ENCODE measurements around the gene SASS6.

DNA sequence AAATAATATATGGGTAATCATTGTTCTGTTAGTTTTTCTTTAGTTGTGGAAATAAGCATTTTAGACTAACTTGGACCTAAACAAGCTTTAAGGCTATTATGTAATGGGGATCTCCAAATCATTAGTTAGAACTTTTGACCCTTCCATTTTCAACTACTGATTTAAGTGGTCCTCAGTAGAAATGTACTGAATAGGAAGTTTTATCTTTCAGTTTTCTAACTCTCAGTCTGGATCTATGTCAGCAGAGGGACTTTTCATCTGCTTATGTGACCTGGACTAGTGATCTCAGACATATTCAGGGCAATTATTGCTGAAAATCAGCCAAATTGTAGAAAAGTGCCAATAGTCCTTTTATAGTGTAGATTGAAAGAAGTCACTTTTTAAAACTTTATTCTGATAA lies 56.0 kb downstream of the SASS6 start:
- TF ChIP-seq, protein P1, sequence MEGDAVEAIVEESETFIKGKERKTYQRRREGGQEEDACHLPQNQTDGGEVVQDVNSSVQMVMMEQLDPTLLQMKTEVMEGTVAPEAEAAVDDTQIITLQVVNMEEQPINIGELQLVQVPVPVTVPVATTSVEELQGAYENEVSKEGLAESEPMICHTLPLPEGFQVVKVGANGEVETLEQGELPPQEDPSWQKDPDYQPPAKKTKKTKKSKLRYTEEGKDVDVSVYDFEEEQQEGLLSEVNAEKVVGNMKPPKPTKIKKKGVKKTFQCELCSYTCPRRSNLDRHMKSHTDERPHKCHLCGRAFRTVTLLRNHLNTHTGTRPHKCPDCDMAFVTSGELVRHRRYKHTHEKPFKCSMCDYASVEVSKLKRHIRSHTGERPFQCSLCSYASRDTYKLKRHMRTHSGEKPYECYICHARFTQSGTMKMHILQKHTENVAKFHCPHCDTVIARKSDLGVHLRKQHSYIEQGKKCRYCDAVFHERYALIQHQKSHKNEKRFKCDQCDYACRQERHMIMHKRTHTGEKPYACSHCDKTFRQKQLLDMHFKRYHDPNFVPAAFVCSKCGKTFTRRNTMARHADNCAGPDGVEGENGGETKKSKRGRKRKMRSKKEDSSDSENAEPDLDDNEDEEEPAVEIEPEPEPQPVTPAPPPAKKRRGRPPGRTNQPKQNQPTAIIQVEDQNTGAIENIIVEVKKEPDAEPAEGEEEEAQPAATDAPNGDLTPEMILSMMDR (tag by site-specific recombination; IDR thresholded peaks at IDR 0.05): no peak
- no peak for TF ChIP-seq ZNF324 (tag by site-specific recombination; IDR thresholded peaks at IDR 0.05)
- TF ChIP-seq, protein P2, sequence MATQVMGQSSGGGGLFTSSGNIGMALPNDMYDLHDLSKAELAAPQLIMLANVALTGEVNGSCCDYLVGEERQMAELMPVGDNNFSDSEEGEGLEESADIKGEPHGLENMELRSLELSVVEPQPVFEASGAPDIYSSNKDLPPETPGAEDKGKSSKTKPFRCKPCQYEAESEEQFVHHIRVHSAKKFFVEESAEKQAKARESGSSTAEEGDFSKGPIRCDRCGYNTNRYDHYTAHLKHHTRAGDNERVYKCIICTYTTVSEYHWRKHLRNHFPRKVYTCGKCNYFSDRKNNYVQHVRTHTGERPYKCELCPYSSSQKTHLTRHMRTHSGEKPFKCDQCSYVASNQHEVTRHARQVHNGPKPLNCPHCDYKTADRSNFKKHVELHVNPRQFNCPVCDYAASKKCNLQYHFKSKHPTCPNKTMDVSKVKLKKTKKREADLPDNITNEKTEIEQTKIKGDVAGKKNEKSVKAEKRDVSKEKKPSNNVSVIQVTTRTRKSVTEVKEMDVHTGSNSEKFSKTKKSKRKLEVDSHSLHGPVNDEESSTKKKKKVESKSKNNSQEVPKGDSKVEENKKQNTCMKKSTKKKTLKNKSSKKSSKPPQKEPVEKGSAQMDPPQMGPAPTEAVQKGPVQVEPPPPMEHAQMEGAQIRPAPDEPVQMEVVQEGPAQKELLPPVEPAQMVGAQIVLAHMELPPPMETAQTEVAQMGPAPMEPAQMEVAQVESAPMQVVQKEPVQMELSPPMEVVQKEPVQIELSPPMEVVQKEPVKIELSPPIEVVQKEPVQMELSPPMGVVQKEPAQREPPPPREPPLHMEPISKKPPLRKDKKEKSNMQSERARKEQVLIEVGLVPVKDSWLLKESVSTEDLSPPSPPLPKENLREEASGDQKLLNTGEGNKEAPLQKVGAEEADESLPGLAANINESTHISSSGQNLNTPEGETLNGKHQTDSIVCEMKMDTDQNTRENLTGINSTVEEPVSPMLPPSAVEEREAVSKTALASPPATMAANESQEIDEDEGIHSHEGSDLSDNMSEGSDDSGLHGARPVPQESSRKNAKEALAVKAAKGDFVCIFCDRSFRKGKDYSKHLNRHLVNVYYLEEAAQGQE (tag by site-specific recombination; IDR thresholded peaks at IDR 0.05): no peak
- TF ChIP-seq, protein P3, sequence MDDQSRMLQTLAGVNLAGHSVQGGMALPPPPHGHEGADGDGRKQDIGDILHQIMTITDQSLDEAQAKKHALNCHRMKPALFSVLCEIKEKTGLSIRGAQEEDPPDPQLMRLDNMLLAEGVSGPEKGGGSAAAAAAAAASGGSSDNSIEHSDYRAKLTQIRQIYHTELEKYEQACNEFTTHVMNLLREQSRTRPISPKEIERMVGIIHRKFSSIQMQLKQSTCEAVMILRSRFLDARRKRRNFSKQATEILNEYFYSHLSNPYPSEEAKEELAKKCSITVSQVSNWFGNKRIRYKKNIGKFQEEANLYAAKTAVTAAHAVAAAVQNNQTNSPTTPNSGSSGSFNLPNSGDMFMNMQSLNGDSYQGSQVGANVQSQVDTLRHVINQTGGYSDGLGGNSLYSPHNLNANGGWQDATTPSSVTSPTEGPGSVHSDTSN (CRISPR knock-in tag; IDR thresholded peaks at IDR 0.05): no peak
- TF ChIP-seq ZBTB17 (tag by site-specific recombination; IDR thresholded peaks at IDR 0.05): no peak
- TF ChIP-seq ZNF266 (tag by site-specific recombination; IDR thresholded peaks at IDR 0.05; ENCODE audit: low read depth): no peak
- TF ChIP-seq ZNF239 (tag by site-specific recombination; IDR thresholded peaks at IDR 0.05): no peak
- TF ChIP-seq ZNF121 (tag by site-specific recombination; IDR thresholded peaks at IDR 0.05): no peak
- no peak for TF ChIP-seq ZNF791 (tag by site-specific recombination; IDR thresholded peaks at IDR 0.05)

Data from HEK293 (cell line).